ENCODE data around the gene NRDC. TPM values are rescaled to one million over a fixed set of nuclear protein-coding genes. Genes with fewer than 3 reads are reported as not detected.

Gene NRDC
- total RNA-seq, 1 donor from 2014 or later = 130 TPM

DNA sequence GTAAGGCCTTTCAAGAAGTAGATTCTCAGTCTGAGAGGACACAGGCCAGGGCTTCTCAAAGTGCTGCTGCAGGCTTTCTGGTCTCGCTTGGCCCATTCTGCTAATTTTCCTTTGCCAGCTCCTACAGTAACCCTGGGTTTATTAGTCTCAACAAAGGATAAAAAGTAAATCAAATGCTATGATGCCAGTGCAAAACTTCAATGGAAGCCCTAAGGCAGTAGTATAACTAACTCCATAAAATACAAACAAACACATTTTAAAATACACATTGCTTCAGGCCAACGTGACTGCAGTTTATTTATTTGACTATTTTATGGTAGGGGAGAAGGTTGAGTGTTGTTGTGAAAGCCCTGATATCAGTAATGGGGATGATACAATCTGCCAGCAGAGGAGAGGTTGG, 89.6 kb downstream of the NRDC start:
- Histone ChIP-seq H3K4me1 (peaks cover 30% of the 10 kb centered on the region), H3K36me3 (peaks cover 100% of the 10 kb centered on the region), H3K4me3 (no peak overlapping the region), H3K27ac (replicated peaks) (no peak overlapping the region), H3K9me3 (replicated peaks) (no peaks in the 10 kb centered on the region), H3K27me3 (ENCODE audit: low read depth) (no peaks in the 10 kb centered on the region)
- intact Hi-C loops (cut with micrococcal nuclease) = no loop called here
- TF ChIP-seq CTCF (IDR thresholded peaks at IDR 0.05; ENCODE audit: borderline replicate concordance) = no peak
- DNase-seq = no peak

- TF ChIP-seq CTCF (IDR thresholded peaks at IDR 0.05; ENCODE audit: borderline replicate concordance) = no peak
- intact Hi-C loops (cut with micrococcal nuclease) = no loop called here
- Histone ChIP-seq H3K4me3 (no peak overlapping the region), H3K27ac (replicated peaks) (peak overlapping the region; percentile 56), H3K27me3 (ENCODE audit: low read depth) (no peaks in the 10 kb centered on the region), H3K36me3 (peaks cover 100% of the 10 kb centered on the region), H3K4me1 (peaks cover 24% of the 10 kb centered on the region), H3K9me3 (replicated peaks) (no peaks in the 10 kb centered on the region)
- DNase-seq = no peak
These were observed 93.5 kb downstream of the NRDC start for GRCh38 chr1:51784997-51785421.

- intact Hi-C loops (cut with micrococcal nuclease) = no loop called here
- H3K36me3 ChIP-seq = peaks cover 96% of the 10 kb centered on the region
- no peak for DNase-seq
These were observed 97.6 kb downstream of the NRDC start for GRCh38 chr1:51780927-51781326.

DNA sequence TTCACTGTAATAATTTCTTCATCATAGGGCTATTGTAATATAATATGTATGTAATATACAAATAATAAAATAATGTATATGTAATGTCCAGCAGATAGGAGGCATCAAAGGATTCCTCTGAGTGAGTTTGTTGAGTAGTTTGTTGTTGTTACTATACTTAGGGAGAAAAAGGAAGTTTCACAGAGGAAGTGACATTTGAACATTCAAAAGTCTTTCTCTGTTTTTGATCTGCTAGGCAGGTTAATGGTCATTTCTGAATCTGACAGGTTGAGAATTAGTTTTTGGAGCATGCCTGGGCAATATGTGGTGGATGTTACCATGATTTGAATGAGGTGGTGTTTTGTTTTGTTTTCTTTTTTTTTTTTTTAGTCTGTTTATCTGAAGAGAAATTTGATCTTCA, 102.1 kb downstream of the NRDC start:
- H3K9me3 ChIP-seq (replicated peaks) = no peaks in the 10 kb centered on the region
- H3K4me3 ChIP-seq = no peak overlapping the region
- no peak overlapping the region for H3K27ac ChIP-seq (replicated peaks)
- intact Hi-C loops (cut with micrococcal nuclease) = no loop called here
- H3K36me3 ChIP-seq = peaks cover 96% of the 10 kb centered on the region
- no peaks in the 10 kb centered on the region for H3K27me3 ChIP-seq (ENCODE audit: low read depth)
- H3K4me1 ChIP-seq = peaks cover 6% of the 10 kb centered on the region
- no peak for TF ChIP-seq CTCF (IDR thresholded peaks at IDR 0.05; ENCODE audit: borderline replicate concordance)
- no peak for DNase-seq

More at GRCh38 chr1:51780927-51781326, 97.6 kb downstream of the NRDC start:
- no peaks in the 10 kb centered on the region for H3K9me3 ChIP-seq (replicated peaks)
- H3K4me1 ChIP-seq = peaks cover 25% of the 10 kb centered on the region
- H3K27me3 ChIP-seq (ENCODE audit: low read depth) = no peaks in the 10 kb centered on the region
- H3K27ac ChIP-seq (replicated peaks) = no peak overlapping the region
- no peak overlapping the region for H3K4me3 ChIP-seq
- no peak for TF ChIP-seq CTCF (IDR thresholded peaks at IDR 0.05; ENCODE audit: borderline replicate concordance)

- peak overlapping the region; percentile 27 for H3K27ac ChIP-seq (replicated peaks)
- DNase-seq = no peak
- TF ChIP-seq CTCF (IDR thresholded peaks at IDR 0.05; ENCODE audit: borderline replicate concordance) = peak; percentile 89
- H3K4me1 ChIP-seq = peaks cover 4% of the 10 kb centered on the region
- no peak overlapping the region for H3K4me3 ChIP-seq
- H3K9me3 ChIP-seq (replicated peaks) = no peaks in the 10 kb centered on the region
- intact Hi-C loops (cut with micrococcal nuclease) = loop anchor here (10.0 kb wide), 1 partner anchor 134 kb away; no protein-coding TSS in a partner anchor
- H3K36me3 ChIP-seq = peaks cover 60% of the 10 kb centered on the region
- no peaks in the 10 kb centered on the region for H3K27me3 ChIP-seq (ENCODE audit: low read depth)
These were observed 109.4 kb downstream of the NRDC start for GRCh38 chr1:51768971-51769588.
